ENCODE results near the gene TMEM164.

GRCh38 chrX:110042496-110042895 lies 39.6 kb downstream of the TMEM164 start:
- TF ChIP-seq SP1 (IDR thresholded peaks at IDR 0.05) (no peak), ARNT (IDR thresholded peaks at IDR 0.05) (no peak), BHLHE40 (IDR thresholded peaks at IDR 0.05; ENCODE audit: borderline replicate concordance) (no peak), SUZ12 (IDR thresholded peaks at IDR 0.05) (no peak), PKNOX1 (IDR thresholded peaks at IDR 0.05) (no peak), FOXK2 (IDR thresholded peaks at IDR 0.05) (no peak), CTBP1 (IDR thresholded peaks at IDR 0.05; ENCODE audit: borderline replicate concordance) (no peak), FOXM1 (IDR thresholded peaks at IDR 0.05; ENCODE audit: borderline replicate concordance) (no peak), ELF4 (IDR thresholded peaks at IDR 0.05) (no peak), TARDBP (IDR thresholded peaks at IDR 0.05) (no peak), ZNF384 (IDR thresholded peaks at IDR 0.05) (no peak), FOXA1 (IDR thresholded peaks at IDR 0.05) (no peak), L3MBTL2 (conservative IDR thresholded peaks at IDR 0.05) (no peak), HDGF (IDR thresholded peaks at IDR 0.05; ENCODE audit: borderline replicate concordance) (no peak)

Data from HEK293T (cell line).